Hypothalamus (tissue), 51 donors: ENCODE data around the gene RTEL1.

ENCODE experiments used
- DNase-seq, 51 donors: peaks; one replicate each; lab custom pipeline; 2025; lab: John Stamatoyannopoulos, UW

Gene RTEL1

DNA sequence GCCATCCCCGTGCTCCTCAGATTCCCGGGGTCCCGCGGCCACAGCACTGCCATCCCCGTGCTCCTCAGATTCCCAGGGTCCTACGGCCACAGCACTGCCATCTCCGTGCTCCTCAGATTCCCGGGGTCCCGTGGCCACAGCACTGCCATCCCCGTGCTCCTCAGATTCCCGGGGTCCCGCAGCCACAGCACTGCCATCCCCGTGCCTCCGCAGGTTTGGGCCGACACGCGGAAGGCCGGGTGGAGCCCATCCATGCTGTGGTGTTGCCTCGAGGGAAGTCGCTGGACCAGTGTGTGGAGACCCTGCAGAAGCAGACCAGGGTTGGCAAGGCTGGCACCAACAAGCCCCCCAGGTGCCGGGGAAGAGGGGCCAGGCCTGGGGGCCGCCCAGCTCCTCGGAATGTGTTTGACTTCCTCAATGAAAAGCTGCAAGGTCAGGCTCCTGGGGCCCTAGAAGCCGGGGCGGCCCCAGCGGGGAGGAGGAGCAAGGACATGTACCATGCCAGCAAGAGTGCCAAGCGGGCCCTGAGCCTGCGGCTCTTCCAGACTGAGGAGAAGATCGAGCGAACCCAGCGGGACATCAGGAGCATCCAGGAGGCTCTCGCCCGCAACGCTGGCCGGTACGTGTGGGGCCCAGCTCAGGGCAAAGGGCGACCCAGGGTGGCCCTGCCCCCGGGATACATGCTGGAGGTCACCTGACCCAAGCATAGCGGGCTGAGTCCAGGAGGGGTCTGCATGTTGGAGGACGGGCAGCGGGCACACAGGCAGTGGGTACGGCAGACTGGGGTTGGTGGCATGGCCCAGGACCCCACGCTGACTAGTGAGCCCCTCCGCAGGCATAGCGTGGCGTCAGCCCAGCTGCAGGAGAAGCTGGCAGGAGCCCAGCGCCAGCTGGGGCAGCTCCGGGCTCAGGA is 77.1 kb downstream of the RTEL1 start:
- peak in 10 of 51 donors; percentile 6 to 51 (median 27) for DNase-seq

DNA sequence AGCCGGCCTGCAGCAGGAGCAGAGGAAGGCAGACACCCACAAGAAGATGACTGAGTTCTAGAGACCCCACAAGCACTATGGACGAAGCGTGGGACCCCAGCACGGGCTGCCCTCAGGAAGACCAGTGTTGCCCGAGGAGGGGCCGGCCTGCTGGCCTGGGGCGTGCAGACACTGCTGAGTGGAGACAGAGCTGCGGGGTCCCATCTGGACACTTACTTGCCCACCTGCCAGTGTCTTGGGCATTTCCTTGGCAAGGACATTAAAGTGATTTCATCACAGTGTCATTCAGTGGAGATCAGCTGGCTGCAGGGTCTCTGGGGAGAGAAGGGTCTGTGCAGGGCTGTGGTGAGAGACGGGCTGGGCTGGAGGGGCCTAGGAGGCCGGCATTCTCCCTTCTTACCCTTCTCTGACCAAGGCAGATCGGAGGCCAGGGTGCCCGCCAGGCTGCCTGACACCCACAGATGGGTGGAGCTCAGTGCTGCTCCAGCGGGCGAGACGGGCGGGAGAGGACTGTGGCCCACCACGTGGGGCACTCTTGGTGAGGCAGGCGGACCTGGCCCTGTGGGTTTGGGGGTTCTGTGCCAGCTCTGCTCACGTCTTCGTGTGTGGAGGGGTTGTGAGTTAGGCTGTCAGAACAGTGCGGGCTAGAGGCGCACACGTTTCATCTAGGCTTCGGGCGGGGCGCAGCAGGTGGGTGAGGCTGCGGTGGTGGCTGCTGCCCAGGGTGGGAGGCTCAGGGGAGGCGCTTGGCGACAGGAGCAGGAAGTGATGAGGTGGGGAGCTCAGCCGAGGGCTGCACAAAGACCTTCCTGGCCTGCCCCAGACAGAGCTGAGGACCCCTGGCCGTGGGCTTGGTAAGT is 78.0 kb downstream of the RTEL1 start, which contains the start of gene LIME1:
TSS of gene LIME1 (plus strand) at position 806 of the 860 bp plus-strand sequence. CDS start 886 bp downstream, outside the sequence.
- DNase-seq: peak in 2 of 51 donors; percentile 23 to 54

DNA sequence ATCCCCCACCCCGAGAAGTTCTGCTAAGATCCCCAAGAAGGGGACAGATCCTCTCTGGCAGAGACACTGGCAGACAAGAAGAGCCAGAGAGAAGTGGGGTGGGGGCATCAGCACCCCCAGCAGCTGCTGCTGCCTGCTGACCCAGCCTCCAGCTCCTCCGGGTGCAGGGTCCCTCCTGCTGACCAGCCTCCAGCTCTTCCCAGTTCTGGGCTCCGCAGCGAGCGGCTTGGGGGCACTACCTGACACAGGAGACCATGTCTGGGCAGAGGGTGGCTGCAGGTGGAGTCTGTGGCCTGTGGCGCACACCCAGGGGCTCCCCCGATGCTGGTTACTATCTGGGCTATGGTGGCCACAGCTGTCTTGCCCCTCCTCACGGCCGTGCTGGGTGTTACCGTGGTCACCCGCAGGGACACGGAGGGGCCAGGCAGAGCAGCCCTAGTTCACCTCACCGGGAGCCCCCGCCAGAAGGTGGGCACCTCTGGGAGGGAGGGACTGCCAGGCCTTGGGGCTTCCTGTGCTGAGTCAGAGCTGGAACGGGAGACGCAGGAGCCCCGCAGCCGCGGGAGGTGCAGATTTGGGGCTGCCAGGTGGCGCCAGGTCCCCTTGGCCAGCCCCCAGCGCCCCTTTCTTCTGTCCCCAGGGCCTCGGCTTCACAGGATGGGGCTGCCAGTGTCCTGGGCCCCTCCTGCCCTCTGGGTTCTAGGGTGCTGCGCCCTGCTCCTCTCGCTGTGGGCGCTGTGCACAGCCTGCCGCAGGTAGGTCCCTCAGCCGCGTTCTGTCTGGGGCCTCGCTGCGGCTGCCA is 79.0 kb downstream of the RTEL1 start:
- DNase-seq: no peak

DNA sequence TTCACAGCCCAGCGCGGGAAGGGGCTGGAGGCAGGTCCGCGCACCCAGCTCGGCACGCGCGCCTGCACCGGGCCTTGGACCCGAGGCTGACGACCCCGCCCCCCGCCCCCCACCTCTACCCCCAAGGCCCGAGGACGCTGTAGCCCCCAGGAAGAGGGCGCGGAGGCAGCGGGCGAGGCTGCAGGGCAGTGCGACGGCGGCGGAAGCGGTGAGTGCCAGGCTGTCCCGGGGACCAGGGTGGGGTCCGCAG is 79.5 kb downstream of the RTEL1 start:
- no peak for DNase-seq

DNA sequence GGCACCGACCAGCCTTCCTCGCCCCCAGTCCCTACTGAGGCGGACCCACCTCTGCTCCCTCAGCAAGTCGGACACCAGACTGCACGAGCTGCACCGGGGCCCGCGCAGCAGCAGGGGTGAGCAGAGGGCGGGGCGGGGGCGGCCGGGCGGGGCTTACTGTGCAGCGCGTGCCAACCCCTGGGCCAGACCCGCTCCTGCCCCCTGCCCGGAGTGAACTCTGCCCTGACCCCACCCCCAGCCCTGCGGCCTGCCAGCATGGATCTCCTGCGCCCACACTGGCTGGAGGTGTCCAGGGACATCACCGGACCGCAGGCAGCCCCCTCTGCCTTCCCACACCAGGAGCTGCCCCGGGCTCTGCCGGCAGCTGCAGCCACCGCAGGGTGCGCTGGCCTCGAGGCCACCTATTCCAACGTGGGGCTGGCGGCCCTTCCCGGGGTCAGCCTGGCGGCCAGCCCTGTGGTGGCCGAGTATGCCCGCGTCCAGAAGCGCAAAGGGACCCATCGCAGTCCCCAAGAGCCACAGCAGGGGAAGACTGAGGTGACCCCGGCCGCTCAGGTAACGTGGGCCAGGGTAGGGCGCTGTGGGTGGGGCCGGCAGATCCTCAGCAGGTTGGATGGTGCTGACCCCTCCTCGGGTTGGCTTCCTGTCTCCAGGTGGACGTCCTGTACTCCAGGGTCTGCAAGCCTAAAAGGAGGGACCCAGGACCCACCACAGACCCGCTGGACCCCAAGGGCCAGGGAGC is 80.0 kb downstream of the RTEL1 start:
- no peak for DNase-seq

DNA sequence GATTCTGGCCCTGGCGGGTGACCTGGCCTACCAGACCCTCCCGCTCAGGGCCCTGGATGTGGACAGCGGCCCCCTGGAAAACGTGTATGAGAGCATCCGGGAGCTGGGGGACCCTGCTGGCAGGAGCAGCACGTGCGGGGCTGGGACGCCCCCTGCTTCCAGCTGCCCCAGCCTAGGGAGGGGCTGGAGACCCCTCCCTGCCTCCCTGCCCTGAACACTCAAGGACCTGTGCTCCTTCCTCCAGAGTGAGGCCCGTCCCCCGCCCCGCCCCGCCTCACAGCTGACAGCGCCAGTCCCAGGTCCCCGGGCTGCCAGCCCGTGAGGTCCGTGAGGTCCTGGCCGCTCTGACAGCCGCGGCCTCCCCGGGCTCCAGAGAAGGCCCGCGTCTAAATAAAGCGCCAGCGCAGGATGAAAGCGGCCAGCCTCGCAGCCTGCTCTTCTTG is 80.6 kb downstream of the RTEL1 start:
- peak in 15 of 51 donors; percentile 16 to 53 (median 36) for DNase-seq

DNA sequence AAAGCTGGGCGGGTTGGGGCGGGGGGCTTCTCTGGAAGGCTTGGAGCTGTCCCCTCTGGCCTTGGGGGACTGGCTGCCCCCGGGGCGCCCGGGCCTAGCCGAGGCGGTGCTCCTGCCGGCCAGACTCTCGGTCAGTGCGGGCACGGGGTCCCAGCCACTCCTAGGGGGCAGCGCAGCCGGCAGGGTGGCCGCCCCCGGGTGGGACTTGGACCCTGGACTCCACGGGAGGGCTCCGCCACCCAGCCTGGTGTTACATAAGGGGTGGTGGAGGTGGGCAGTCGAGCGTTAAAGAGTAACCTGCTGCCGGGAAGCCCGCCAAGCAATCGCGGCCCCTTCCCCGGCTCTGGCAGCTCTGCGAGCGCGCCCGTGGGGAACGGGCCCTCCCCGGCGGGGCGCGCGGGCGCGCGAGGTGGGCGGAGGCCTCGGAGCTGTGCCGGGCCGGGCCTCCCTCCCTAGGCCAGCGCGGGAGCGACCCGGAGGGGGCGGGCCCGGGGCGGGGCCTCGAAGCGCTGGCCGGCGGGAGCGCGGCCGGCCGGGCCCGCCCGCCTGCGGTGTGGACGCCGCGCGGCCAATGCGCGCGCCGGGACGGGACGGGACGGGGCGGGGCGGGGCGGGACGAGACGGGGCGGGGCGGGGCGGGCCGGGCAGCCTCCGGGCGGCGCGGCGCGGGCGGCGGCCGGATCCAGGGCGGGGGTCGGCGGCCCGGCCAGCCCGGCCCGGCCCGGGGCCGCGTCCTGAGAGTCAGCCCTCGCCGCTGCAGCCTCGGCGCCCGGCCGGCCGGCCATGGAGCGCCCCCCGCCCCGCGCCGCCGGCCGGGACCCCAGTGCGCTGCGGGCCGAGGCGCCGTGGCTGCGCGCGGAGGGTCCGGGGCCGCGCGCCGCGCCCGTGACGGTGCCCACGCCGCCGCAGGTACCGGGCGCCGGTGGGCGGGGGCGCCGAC is 81.3 kb downstream of the RTEL1 start, which contains the start of gene SLC2A4RG:
TSS of gene SLC2A4RG (plus strand) at position 647 of the 940 bp plus-strand sequence. CDS start at position 784, 137 bp downstream.
- DNase-seq: peak in 44 of 51 donors; percentile 19 to 86 (median 58)

DNA sequence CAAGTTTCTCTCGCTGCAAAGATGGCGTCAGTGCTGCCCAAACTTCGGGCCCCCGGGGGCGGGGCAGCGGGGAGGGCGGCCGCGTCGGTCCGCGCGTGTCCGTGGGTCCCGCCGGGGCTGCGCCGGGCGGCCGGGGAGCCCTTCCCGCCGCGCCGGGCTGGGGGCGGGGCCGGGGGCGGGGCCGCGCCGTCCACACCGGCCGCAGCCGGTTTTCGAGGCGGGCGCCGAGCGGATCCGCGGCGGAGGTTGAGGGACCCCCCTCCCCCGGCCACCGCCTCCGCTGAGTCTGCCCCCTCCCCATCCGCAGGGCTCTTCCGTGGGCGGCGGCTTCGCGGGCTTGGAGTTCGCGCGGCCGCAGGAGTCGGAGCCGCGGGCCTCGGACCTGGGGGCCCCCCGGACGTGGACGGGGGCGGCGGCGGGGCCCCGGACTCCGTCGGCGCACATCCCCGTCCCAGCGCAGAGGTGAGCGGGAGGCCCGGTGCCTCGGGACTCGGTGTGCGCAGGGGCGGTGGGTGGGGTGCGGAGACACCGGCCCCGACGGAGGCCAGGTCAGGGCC is 82.0 kb downstream of the RTEL1 start:
- DNase-seq: peak in 9 of 51 donors; percentile 17 to 58 (median 38)

DNA sequence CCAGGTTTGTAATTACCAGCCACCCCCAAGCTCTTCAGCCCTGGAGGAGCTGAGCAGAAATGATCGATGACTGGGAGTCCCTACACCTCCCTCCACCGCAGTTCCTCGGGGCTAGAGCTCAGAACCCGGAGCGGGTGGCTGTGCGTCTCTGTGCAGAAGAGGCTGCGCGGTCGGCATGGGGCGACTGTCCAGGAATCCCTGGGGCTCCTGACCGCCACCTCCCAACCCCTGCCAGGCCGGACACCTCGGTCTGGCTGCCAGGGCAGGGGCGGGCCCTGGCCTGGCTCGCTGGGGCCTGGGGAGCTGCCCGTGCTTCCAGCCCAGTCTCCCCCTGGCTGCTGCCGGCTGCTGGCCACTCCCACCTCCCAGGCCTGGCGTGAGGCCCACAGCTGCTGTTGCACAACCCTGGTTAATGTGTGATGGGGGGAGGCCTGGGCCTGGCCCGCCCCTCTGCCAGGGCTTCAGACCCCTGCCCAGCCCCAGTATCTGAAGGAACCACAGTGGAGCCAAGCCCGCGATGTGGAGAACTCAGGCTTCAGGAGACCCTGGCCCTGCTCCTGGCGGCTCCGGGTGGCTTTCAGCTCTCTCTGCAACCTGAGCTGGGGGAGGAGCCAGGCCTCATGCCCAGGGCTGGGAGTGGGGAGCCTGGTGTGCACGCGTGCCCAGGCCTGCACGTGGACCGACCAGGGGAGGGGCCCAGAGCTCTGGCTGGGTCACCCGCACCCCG is 82.7 kb downstream of the RTEL1 start:
- DNase-seq: peak in 46 of 51 donors; percentile 18 to 86 (median 70)

DNA sequence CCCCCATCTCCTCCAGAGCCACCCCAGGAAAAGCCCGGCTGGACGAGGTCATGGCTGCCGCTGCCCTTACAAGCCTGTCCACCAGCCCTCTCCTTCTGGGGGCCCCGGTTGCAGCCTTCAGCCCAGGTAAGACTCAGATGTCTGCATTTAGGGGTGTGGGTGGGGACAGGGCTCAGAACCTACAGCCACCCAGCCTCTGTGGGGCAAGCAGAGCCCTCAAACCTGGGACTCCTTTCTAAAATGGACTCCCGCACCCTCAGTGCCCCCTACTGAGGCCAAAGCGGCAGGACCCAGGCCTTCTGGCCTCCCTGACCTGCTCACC is 83.2 kb downstream of the RTEL1 start:
- no peak for DNase-seq

DNA sequence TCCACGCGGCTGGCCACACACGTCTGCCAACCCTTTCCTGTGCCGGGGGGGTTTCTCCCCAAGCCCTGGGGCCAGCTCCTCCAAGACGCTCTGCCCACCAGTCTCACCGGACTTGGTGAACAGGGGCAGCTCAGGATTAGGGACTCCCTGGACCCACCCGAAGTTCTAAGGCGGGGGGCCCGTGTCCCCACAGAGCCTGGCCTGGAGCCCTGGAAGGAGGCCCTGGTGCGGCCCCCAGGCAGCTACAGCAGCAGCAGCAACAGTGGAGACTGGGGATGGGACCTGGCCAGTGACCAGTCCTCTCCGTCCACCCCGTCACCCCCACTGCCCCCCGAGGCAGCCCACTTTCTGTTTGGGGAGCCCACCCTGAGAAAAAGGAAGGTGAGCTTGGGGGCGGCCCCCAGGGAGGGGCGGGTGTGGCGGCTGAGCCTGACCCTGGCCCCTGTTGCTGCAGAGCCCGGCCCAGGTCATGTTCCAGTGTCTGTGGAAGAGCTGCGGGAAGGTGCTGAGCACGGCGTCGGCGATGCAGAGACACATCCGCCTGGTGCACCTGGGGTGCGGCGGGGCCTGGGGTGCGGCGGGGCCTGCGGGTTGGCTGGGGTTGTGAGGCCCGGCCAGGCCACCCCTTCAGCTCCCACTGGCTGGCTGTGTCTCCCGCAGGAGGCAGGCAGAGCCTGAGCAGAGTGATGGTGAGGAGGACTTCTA is 83.7 kb downstream of the RTEL1 start:
- no peak for DNase-seq

DNA sequence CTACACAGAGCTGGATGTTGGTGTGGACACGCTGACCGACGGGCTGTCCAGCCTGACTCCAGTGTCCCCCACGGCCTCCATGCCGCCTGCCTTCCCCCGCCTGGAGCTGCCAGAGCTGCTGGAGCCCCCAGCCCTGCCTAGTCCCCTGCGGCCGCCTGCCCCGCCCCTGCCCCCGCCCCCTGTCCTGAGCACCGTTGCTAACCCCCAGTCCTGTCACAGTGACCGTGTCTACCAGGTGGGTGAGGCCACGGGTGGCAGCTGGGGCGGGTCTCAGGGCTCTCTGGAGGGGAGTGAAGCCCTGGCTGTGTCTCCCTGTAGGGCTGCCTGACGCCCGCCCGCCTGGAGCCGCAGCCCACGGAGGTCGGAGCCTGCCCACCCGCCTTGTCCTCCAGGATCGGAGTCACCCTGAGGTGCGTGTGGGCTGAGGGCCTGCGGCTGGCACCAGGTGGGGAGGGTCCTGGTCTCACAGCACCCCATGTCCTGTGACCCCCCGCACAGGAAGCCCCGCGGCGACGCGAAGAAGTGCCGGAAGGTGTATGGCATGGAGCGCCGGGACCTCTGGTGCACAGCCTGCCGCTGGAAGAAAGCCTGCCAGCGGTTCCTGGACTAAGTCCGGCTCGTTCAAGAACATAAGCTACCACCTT is 84.4 kb downstream of the RTEL1 start:
- DNase-seq: no peak

DNA sequence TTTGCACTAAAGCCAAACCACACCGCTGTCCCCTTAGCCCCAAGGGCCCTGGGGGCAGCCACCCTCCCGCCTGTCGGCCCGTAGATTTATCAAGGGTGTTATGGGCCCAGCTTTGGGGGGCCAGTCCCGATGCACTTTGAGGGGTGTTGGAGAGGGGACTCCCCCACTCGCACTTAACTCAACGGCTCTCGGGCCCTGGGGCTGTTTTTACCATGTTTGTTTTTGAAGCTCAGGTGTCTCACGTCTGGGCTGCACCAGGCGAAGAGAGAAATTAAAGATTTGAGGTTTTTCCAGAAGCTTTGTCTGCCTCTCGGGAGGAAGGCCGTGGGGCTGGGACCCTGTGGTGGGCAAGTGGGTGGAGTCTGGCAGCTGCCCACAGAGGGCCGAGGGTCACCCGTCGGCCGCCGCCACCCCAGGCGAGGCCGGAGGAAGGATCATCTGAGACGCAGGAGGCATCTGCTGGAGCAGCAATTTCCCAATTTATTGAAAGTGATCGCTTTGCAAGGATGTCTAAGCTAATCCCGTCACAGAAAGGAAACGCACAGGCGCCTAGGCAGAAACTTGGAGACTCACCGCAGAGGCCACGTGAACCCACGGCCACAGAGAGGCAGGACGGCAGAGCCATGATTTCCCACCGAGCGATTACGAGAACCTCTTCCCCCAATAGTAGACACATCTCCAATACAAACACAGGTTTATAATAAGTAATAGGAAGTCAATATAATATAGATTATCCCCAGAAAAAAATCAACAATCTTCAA is 85.3 kb downstream of the RTEL1 start:
- DNase-seq: no peak

DNA sequence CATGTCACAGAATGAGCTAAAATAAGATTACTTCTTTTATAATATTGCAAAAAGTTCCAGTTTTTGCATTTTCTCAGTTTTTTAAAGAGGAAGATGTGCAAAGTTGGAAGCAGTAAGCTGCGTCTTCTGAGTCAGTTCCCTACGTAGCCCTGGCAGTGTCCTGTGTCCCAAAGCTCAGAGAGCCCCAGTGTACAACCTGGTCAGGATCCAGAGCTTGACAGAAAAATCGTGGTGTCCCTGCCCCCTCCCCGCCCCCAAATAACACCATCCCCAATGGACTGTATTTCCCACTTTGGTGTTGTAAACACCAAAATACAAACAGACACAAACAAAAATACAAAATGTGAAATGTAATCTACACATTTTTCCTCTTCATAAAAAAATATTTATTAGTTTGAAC is 86.0 kb downstream of the RTEL1 start:
- DNase-seq: no peak

DNA sequence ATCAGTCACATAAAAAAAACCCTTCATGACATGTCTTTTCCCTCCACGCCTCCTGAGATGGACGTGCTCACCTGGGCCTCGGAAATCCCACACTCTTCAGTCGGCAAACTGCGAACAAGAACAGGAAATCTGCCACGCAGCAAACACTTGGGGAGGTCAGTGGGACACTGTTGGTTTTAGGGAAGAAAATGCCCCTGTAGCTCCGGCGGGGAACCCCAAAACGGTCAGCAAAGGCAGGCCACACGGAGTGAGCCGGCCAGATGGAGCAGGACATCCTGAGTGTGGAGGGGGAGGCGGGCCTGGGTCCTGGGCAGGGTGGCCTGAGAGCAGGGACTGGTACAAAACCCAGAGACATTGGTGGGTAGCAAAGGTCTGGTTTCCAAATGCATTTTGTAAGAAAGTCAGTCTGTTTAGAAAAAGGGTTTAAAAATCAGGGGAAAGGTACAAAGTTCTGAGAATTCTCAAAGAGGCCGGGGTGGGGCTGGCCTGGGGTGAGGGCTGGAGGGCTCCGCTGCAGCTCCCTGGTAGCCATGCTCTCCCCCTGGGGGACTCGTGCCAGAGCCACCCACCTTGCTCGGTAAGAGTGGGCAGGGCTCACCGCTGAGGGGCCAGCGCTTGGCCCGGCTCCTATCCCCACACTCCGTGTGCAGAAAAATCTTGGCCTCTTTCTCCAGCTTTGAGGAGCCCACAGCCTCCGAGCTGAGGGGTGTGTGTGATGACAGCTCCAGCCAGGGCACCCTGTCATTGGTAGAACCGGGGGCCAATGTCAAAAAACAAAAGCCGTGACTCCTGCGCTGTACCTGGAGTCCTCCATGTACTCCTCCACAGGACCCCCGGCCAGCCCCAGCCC is 86.7 kb downstream of the RTEL1 start:
- DNase-seq: no peak
